Fibroblast of skin of abdomen (primary cell): ENCODE measurements around the gene MICU2.

Experiments used
- DNase-seq: peaks from one replicate; pipeline ENCODE4 v3.0.0-alpha.2; 2013

MICU2 gene

GRCh38 chr13:21544515-21544914 is 59.5 kb downstream of the MICU2 start:
- no peak for DNase-seq

- DNase-seq: no peak
Observed at GRCh38 chr13:21542563-21542962, 61.4 kb downstream of the MICU2 start.

- no peak for DNase-seq
Observed at GRCh38 chr13:21541980-21542379, 62.0 kb downstream of the MICU2 start.

GRCh38 chr13:21541271-21541670 is 62.7 kb downstream of the MICU2 start:
- no peak for DNase-seq

- no peak for DNase-seq
Observed at GRCh38 chr13:21539687-21540086, 64.3 kb downstream of the MICU2 start.

- DNase-seq: no peak
Observed at GRCh38 chr13:21538753-21539152, 65.2 kb downstream of the MICU2 start.

GRCh38 chr13:21538280-21538679 is 65.7 kb downstream of the MICU2 start:
- no peak for DNase-seq

GRCh38 chr13:21537105-21537504 is 66.9 kb downstream of the MICU2 start:
- DNase-seq: no peak

GRCh38 chr13:21534760-21535159 is 69.2 kb downstream of the MICU2 start:
- no peak for DNase-seq

- no peak for DNase-seq
Observed at GRCh38 chr13:21531455-21531854, 72.5 kb downstream of the MICU2 start.

GRCh38 chr13:21530656-21531055 is 73.3 kb downstream of the MICU2 start:
- no peak for DNase-seq

- DNase-seq: no peak
Observed at GRCh38 chr13:21529146-21529893, 74.7 kb downstream of the MICU2 start.

GRCh38 chr13:21528616-21529015 is 75.4 kb downstream of the MICU2 start:
- peak; percentile 88 for DNase-seq

- DNase-seq: no peak
Observed at GRCh38 chr13:21526707-21527540, 77.0 kb downstream of the MICU2 start.

GRCh38 chr13:21522847-21523246 is 81.1 kb downstream of the MICU2 start:
- no peak for DNase-seq

- no peak for DNase-seq
Observed at GRCh38 chr13:21522130-21522529, 81.8 kb downstream of the MICU2 start.

- DNase-seq: no peak
Observed at GRCh38 chr13:21518617-21519144, 85.3 kb downstream of the MICU2 start.

- DNase-seq: no peak
Observed at GRCh38 chr13:21517576-21517975, 86.4 kb downstream of the MICU2 start.

- DNase-seq: no peak
Observed at GRCh38 chr13:21516805-21517204, 87.2 kb downstream of the MICU2 start.

GRCh38 chr13:21511849-21512248 is 92.1 kb downstream of the MICU2 start:
- peak; percentile 75 for DNase-seq

GRCh38 chr13:21504379-21504778 is 99.6 kb downstream of the MICU2 start:
- DNase-seq: no peak

- DNase-seq: no peak
Observed at GRCh38 chr13:21501686-21502085, 102.3 kb downstream of the MICU2 start.

- DNase-seq: no peak
Observed at GRCh38 chr13:21486322-21486721, 117.6 kb downstream of the MICU2 start.

GRCh38 chr13:21483748-21484147 is 120.2 kb downstream of the MICU2 start:
- no peak for DNase-seq
